ENCODE measurements around the gene FILIP1. TPM values are rescaled to one million over a fixed set of nuclear protein-coding genes. Genes with fewer than 3 reads are reported as not detected.
A peak's percentile ranks its signal among the peaks of the same experiment; 100 is the strongest.

Gene FILIP1
- total and polyA plus RNA-seq, 8 donors = 14.4 to 45.2 (median 32.5) TPM

- intact Hi-C loops (cut with DNase I) = no loop called here
- ATAC-seq = no peak
Measured at GRCh38 chr6:75288023-75288422, 205.6 kb downstream of the FILIP1 start.

GRCh38 chr6:75287424-75287823, 206.2 kb downstream of the FILIP1 start:
- no peak for TF ChIP-seq CTCF (IDR thresholded peaks at IDR 0.05)
- intact Hi-C loops (cut with DNase I) = no loop called here
- H3K9me3 ChIP-seq = no peaks in the 10 kb centered on the region

More at GRCh38 chr6:75288023-75288422, 205.6 kb downstream of the FILIP1 start:
- no peak for TF ChIP-seq CTCF (IDR thresholded peaks at IDR 0.05)
- H3K4me1 ChIP-seq = peaks cover 5 to 28% of the 10 kb centered on the region in 2 donors
- no peak for DNase-seq
- no peak overlapping the region for H3K27ac ChIP-seq
- no peaks in the 10 kb centered on the region for H3K36me3 ChIP-seq
- H3K27me3 ChIP-seq = no peaks in the 10 kb centered on the region
- no peak overlapping the region for H3K4me3 ChIP-seq
- H3K9me3 ChIP-seq = no peaks in the 10 kb centered on the region

GRCh38 chr6:75286955-75287354, 206.6 kb downstream of the FILIP1 start:
- Histone ChIP-seq H3K27me3 (no peaks in the 10 kb centered on the region), H3K4me3 (no peak overlapping the region), H3K9me3 (no peaks in the 10 kb centered on the region), H3K4me1 (peaks cover 11 to 38% of the 10 kb centered on the region in 2 donors), H3K36me3 (no peaks in the 10 kb centered on the region), H3K27ac (no peak overlapping the region)
- no peak for ATAC-seq
- no peak for TF ChIP-seq CTCF (IDR thresholded peaks at IDR 0.05)
- DNase-seq = no peak
- intact Hi-C loops (cut with DNase I) = no loop called here

More at GRCh38 chr6:75287424-75287823, 206.2 kb downstream of the FILIP1 start:
- no peaks in the 10 kb centered on the region for H3K36me3 ChIP-seq
- ATAC-seq (no peak), DNase-seq (no peak)
- no peaks in the 10 kb centered on the region for H3K27me3 ChIP-seq
- H3K27ac ChIP-seq = no peak overlapping the region
- H3K4me1 ChIP-seq = peaks cover 9 to 34% of the 10 kb centered on the region in 2 donors
- no peak overlapping the region for H3K4me3 ChIP-seq

- peak overlapping the region; percentile 92 to 95 for H3K27ac ChIP-seq
- no peaks in the 10 kb centered on the region for H3K36me3 ChIP-seq
- no peaks in the 10 kb centered on the region for H3K9me3 ChIP-seq
- H3K27me3 ChIP-seq = no peaks in the 10 kb centered on the region
- no peak for TF ChIP-seq CTCF (IDR thresholded peaks at IDR 0.05)
- peak overlapping the region; percentile 78 to 86 for H3K4me3 ChIP-seq
- DNase-seq = no peak
- peaks cover 13 to 53% of the 10 kb centered on the region in 2 donors for H3K4me1 ChIP-seq
- no peak for ATAC-seq
- intact Hi-C loops (cut with DNase I) = no loop called here
Measured at GRCh38 chr6:75285283-75285639, 208.3 kb downstream of the FILIP1 start.

- Histone ChIP-seq H3K9me3 (no peaks in the 10 kb centered on the region), H3K36me3 (no peaks in the 10 kb centered on the region), H3K27me3 (no peaks in the 10 kb centered on the region), H3K4me3 (peak within 1 kb of the TSS; percentile 78 to 86), H3K27ac (peak within 1 kb of the TSS; percentile 92 to 95), H3K4me1 (peaks cover 18 to 58% of the 10 kb centered on the region in 2 donors)
- TF ChIP-seq CTCF (IDR thresholded peaks at IDR 0.05) = no peak
- ATAC-seq (peak; percentile 95), DNase-seq (peak; percentile 96 to 99 (median 98))
- intact Hi-C loops (cut with DNase I) = no loop called here
Measured at GRCh38 chr6:75284632-75285282, 208.8 kb downstream of the FILIP1 start, which contains the start of gene TMEM30A. TMEM30A (minus strand) TSS chr6:75284792; CDS start chr6:75284638, 154 bp downstream.

Data from left lung (tissue), 10 donors.